GM12878 (cell line): Measurements from ENCODE around the gene ADGRG7. TPM values are rescaled to one million over a fixed set of nuclear protein-coding genes. Genes with fewer than 3 reads are reported as not detected.

ENCODE experiments used
- ATF7 ChIP-seq: fragments of 450-650 bp; IDR thresholded peaks from 2 replicates; pipeline ENCODE4 v1.6.1; 2016; ENCODE audit warnings: low read depth, mild to moderate bottlenecking
- CBX5 ChIP-seq: sonication (generic); IDR thresholded peaks from 2 replicates; pipeline ENCODE4 v1.6.1; 2016; ENCODE audit warnings: low read depth, moderate library complexity, mild to moderate bottlenecking, inconsistent platforms
- ETV6 ChIP-seq, 2 experiments: fragments of 450-650 bp in 1 of 2; IDR thresholded peaks in 1 of 2; conservative IDR thresholded peaks in 1 of 2; 2 replicates each; pipeline ENCODE4 v1.6.1; 2014; ENCODE audit warnings: antibody characterized with exemption in 1 of 2, borderline replicate concordance in 1 of 2, low read depth in 1 of 2, mild to moderate bottlenecking in 1 of 2, moderate library complexity in 1 of 2
- HCFC1 ChIP-seq: fragments of 150-350 bp; IDR thresholded peaks from 2 replicates; pipeline ENCODE4 v1.6.1; 2014; ENCODE audit warnings: low read length
- HDGF ChIP-seq: fragments of 450-650 bp; IDR thresholded peaks from 2 replicates; pipeline ENCODE4 v1.6.1; 2016; ENCODE audit warnings: antibody characterized with exemption
- MEF2A ChIP-seq: IDR thresholded peaks from 2 replicates; pipeline ENCODE4 v1.6.1; 2011; ENCODE audit warnings: low read depth, mild to moderate bottlenecking, low read length, moderate library complexity; ENCODE audit not compliant: insufficient read depth
- NBN ChIP-seq: fragments of 450-650 bp; IDR thresholded peaks from 2 replicates; pipeline ENCODE4 v1.6.1; 2016
- NFIC ChIP-seq: IDR thresholded peaks from 2 replicates; pipeline ENCODE4 v1.6.1; 2012; ENCODE audit warnings: low read depth, mild to moderate bottlenecking, inconsistent platforms, low read length, moderate library complexity
- PML ChIP-seq: IDR thresholded peaks from 2 replicates; pipeline ENCODE4 v1.6.1; 2012; ENCODE audit warnings: low read length, inconsistent platforms
- POLR2A ChIP-seq: IDR thresholded peaks from 2 replicates; pipeline ENCODE4 v1.6.1; 2011; ENCODE audit warnings: low read depth, mild to moderate bottlenecking, low read length
- POLR2AphosphoS2 ChIP-seq: IDR thresholded peaks from 2 replicates; pipeline ENCODE4 v1.6.1; 2011; ENCODE audit warnings: low read depth, mild to moderate bottlenecking, low read length, improper control_type of control experiment, moderate library complexity
- POLR2AphosphoS5 ChIP-seq: IDR thresholded peaks from 2 replicates; pipeline ENCODE4 v1.6.1; 2011; ENCODE audit warnings: mild to moderate bottlenecking, low read length, inconsistent platforms
- RB1 ChIP-seq: fragments of 450-650 bp; formaldehyde crosslinking; IDR thresholded peaks from 2 replicates; pipeline ENCODE4 v1.6.1; 2017; ENCODE audit warnings: mild to moderate bottlenecking, borderline replicate concordance
- RBBP5 ChIP-seq: fragments of 200-600 bp; sonication (generic); conservative IDR thresholded peaks from 2 replicates; pipeline ENCODE4 v1.6.1; 2016
- RELA ChIP-seq: fragments of 450-650 bp; IDR thresholded peaks from 2 replicates; pipeline ENCODE4 v1.8.0; 2014; ENCODE audit warnings: borderline replicate concordance; ENCODE audit not compliant: partially characterized antibody
- RUNX3 ChIP-seq: IDR thresholded peaks from 2 replicates; pipeline ENCODE4 v1.6.1; 2012; ENCODE audit warnings: low read length, inconsistent platforms
- SIN3A ChIP-seq: IDR thresholded peaks from 2 replicates; pipeline ENCODE4 v1.6.1; 2012; ENCODE audit warnings: low read depth, low read length, improper control_type of control experiment
- SMAD1 ChIP-seq: fragments of 450-650 bp; IDR thresholded peaks from 2 replicates; pipeline ENCODE4 v1.6.1; 2018; ENCODE audit warnings: mild to moderate bottlenecking, low read depth; ENCODE audit not compliant: partially characterized antibody
- SMAD5 ChIP-seq: IDR thresholded peaks from 2 replicates; pipeline ENCODE4 v1.6.1; 2016; ENCODE audit warnings: antibody characterized with exemption, low read depth
- SMC3 ChIP-seq: IDR thresholded peaks from 2 replicates; pipeline ENCODE4 v1.6.1; 2011; ENCODE audit warnings: low read length, improper control_type of control experiment, borderline replicate concordance
- TCF12 ChIP-seq: IDR thresholded peaks from 2 replicates; pipeline ENCODE4 v1.6.1; 2011; ENCODE audit warnings: low read depth, mild to moderate bottlenecking, low read length
- TCF3 ChIP-seq: IDR thresholded peaks from 2 replicates; pipeline ENCODE4 v1.6.1; 2012; ENCODE audit warnings: low read depth, mild to moderate bottlenecking, low read length, borderline replicate concordance; ENCODE audit not compliant: insufficient read depth
- YBX1 ChIP-seq: fragments of 450-650 bp; IDR thresholded peaks from 2 replicates; pipeline ENCODE4 v1.6.1; 2016; ENCODE audit warnings: antibody characterized with exemption
- ZNF207 ChIP-seq: fragments of 450-650 bp; IDR thresholded peaks from 2 replicates; pipeline ENCODE4 v1.6.1; 2014; ENCODE audit warnings: antibody characterized with exemption, mild to moderate bottlenecking, borderline replicate concordance
- ZNF24 ChIP-seq: fragments of 450-650 bp; IDR thresholded peaks from 2 replicates; pipeline ENCODE4 v1.6.1; 2017; ENCODE audit warnings: antibody characterized with exemption, mild to moderate bottlenecking
- ZNF384 ChIP-seq: IDR thresholded peaks from 2 replicates; pipeline ENCODE4 v1.6.1; 2012; ENCODE audit warnings: low read depth, mild to moderate bottlenecking, low read length, improper control_type of control experiment, borderline replicate concordance
- polyA plus RNA-seq, 11 experiments: library from polyadenylated mRNA; depleted of rRNA in 4 of 11; unstranded in 6 of 11; stranded (reverse) in 5 of 11; fragments of >200 nt; fragmentation: Nextera tagmentation in 4 of 11; fragmentation: Illumina TruSeq in 1 of 11; extraction: Ambion mirVana in 4 of 11; extraction: Trizol in 1 of 11; gene quantifications; 1 replicate in 1 of 11; 2 replicates in 10 of 11; pipeline versions ENCODE4 v1.2.1 to v1.2.3, GENCODE V29; 2011 to 2016; ENCODE audit warnings: inconsistent platforms in 2 of 11, missing spikeins in 2 of 11, low read depth in 1 of 11
- total RNA-seq, 4 experiments: library from RNA; depleted of rRNA in 3 of 4; stranded (reverse); fragments of >200 nt in 3 of 4; fragmentation: Illumina TruSeq in 1 of 4; extraction: Trizol in 1 of 4; gene quantifications; 2 replicates each; pipeline versions ENCODE4 v1.2.1 to v1.2.3, GENCODE V29; 2013 to 2021
- TF ChIP-seq, protein P1 (sequence below): IDR thresholded peaks from 2 replicates; pipeline ENCODE4 v1.6.1; 2012; ENCODE audit warnings: low read length, inconsistent platforms
- TF ChIP-seq, protein P2 (sequence below): IDR thresholded peaks from 2 replicates; pipeline ENCODE4 v1.6.1; 2011; ENCODE audit warnings: mild to moderate bottlenecking, low read depth, low read length, moderate library complexity; ENCODE audit not compliant: insufficient replicate concordance
- TF ChIP-seq, protein P3 (sequence below): IDR thresholded peaks from 2 replicates; pipeline ENCODE4 v1.6.1; 2012; ENCODE audit warnings: low read depth, low read length, improper control_type of control experiment

ADGRG7 gene
- total and polyA plus RNA-seq, 10 of the 15 experiments (the other 5 are each of a cell fraction or from before 2014, with no cell fraction given) = 0.02 to 0.21 (median 0.14) TPM; not detected in 7

DNA sequence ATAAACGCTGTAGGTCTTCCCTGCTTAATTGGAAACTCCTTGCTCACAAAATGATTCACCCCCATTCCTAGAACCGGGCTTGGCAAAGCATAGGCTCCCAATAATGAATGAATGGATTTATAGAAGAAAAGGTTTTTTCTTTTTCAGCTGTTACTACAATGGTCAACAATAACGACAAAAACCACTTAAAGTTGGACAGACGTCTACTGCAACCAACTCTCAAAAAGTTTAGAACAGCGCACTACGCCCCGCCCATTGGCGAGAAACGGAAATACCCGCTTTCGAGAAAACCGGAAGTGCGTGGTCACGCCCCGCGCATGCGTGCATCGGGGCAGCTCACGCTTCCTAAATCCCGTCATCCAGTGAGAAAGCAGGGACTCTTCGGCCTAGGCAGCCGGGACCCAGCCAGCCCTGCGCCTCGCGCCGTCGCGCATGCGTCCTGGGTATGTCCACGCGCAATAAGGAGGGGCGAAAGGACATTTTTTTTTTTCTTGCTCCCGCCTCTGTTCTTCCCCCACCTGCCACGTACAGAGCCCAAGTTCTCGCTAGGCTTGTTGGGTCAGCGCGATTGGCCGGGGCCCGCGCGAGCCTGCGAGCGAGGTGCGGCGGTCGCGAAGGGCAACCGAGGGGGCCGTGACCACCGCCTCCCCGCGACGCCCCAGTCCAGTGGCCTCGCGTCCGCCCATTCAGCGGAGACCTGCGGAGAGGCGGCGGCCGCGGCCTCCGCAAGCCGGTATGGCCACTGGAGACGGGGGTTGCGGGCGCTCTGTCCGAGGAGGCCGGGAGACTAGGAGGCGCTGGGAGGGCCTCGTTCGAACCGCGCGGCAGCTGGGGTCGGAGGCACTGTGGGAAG, 99.8 kb downstream of the ADGRG7 start, which contains the start of gene TFG (continued):
- TF ChIP-seq, protein P1, sequence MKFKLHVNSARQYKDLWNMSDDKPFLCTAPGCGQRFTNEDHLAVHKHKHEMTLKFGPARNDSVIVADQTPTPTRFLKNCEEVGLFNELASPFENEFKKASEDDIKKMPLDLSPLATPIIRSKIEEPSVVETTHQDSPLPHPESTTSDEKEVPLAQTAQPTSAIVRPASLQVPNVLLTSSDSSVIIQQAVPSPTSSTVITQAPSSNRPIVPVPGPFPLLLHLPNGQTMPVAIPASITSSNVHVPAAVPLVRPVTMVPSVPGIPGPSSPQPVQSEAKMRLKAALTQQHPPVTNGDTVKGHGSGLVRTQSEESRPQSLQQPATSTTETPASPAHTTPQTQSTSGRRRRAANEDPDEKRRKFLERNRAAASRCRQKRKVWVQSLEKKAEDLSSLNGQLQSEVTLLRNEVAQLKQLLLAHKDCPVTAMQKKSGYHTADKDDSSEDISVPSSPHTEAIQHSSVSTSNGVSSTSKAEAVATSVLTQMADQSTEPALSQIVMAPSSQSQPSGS = no peak
- TF ChIP-seq POLR2AphosphoS5 = peak; percentile 76
- no peak for TF ChIP-seq SMC3
- TF ChIP-seq ZNF24 = no peak
- TF ChIP-seq CBX5 = peak; percentile 30; the same call in 1 of the 2 replicates
- TF ChIP-seq, protein P2, sequence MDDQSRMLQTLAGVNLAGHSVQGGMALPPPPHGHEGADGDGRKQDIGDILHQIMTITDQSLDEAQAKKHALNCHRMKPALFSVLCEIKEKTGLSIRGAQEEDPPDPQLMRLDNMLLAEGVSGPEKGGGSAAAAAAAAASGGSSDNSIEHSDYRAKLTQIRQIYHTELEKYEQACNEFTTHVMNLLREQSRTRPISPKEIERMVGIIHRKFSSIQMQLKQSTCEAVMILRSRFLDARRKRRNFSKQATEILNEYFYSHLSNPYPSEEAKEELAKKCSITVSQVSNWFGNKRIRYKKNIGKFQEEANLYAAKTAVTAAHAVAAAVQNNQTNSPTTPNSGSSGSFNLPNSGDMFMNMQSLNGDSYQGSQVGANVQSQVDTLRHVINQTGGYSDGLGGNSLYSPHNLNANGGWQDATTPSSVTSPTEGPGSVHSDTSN = peak; percentile 46
- TF ChIP-seq TCF12 = peak; percentile 27; the same call in 1 of the 2 replicates
- TF ChIP-seq ATF7 = peak; percentile 62
- TF ChIP-seq SIN3A = peak; percentile 54; the same call in 1 of the 2 replicates
- TF ChIP-seq HCFC1 = peak; percentile 53; the same call in 1 of the 2 replicates
- TF ChIP-seq HDGF = peak; percentile 95; the same call in 1 of the 2 replicates
- 0 out of 2 replicates have a peak, but pooled peaks have one; percentile 7 for TF ChIP-seq MEF2A
- peak; percentile 35; the same call in 1 of the 2 replicates for TF ChIP-seq SMAD5
- 0 out of 2 replicates have a peak, but pooled peaks have one; percentile 21 for TF ChIP-seq NBN
- peak; percentile 70; the same call in 1 of the 2 replicates for TF ChIP-seq RB1
- TF ChIP-seq RUNX3 = peak; percentile 44
- TF ChIP-seq RELA = peak; percentile 31
- TF ChIP-seq NFIC = no peak
- TF ChIP-seq ETV6 (conservative IDR thresholded peaks at IDR 0.05 in 1 of 2, IDR thresholded peaks at IDR 0.05 in 1 of 2; ENCODE audit: borderline replicate concordance in 1 of 2, low read depth in 1 of 2) = peak in 1 of 2 experiments; percentile 57; a peak in 1 of 4 replicates
- no peak for TF ChIP-seq YBX1
- TF ChIP-seq, protein P3, sequence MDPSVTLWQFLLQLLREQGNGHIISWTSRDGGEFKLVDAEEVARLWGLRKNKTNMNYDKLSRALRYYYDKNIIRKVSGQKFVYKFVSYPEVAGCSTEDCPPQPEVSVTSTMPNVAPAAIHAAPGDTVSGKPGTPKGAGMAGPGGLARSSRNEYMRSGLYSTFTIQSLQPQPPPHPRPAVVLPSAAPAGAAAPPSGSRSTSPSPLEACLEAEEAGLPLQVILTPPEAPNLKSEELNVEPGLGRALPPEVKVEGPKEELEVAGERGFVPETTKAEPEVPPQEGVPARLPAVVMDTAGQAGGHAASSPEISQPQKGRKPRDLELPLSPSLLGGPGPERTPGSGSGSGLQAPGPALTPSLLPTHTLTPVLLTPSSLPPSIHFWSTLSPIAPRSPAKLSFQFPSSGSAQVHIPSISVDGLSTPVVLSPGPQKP = peak; percentile 98
- TF ChIP-seq POLR2AphosphoS2 = peak; percentile 38; the same call in 1 of the 2 replicates
- 0 out of 2 replicates have a peak, but pooled peaks have one; percentile 14 for TF ChIP-seq ZNF207
- peak; percentile 89 for TF ChIP-seq POLR2A
- no peak for TF ChIP-seq TCF3
- peak; percentile 79; the same call in 1 of the 2 replicates for TF ChIP-seq PML
- no peak for TF ChIP-seq RBBP5
- TF ChIP-seq ZNF384 = peak; percentile 98
- TF ChIP-seq SMAD1 = peak; percentile 47
